IMR-90 (cell line): Measurements from ENCODE around the gene CEP170B.

Source experiments
- CEBPB ChIP-seq: IDR thresholded peaks from 2 replicates; pipeline ENCODE4 v1.6.1; 2012; ENCODE audit warnings: low read depth, low read length, improper control_type of control experiment
- CTCF ChIP-seq: conservative IDR thresholded peaks from 2 replicates; pipeline ENCODE4 v1.5.1; 2012; ENCODE audit warnings: mild to moderate bottlenecking, low read depth, low read length, improper control_type of control experiment
- FOS ChIP-seq: fragments of 150-350 bp; IDR thresholded peaks from 2 replicates; pipeline ENCODE4 v1.6.1; 2016; ENCODE audit warnings: low read depth, low read length
- POLR2A ChIP-seq: IDR thresholded peaks from 2 replicates; pipeline ENCODE4 v1.6.1; 2012; ENCODE audit warnings: mild to moderate bottlenecking, low read depth, low read length
- RAD21 ChIP-seq: IDR thresholded peaks from 2 replicates; pipeline ENCODE4 v1.6.1; 2012; ENCODE audit warnings: low read length, improper control_type of control experiment
- RFX5 ChIP-seq: IDR thresholded peaks from 2 replicates; pipeline ENCODE4 v1.8.0; 2012; ENCODE audit warnings: low read depth, mild to moderate bottlenecking, low read length, moderate library complexity
- SMC3 ChIP-seq: fragments of 150-350 bp; IDR thresholded peaks from 2 replicates; pipeline ENCODE4 v1.6.1; 2016; ENCODE audit warnings: low read depth, mild to moderate bottlenecking, antibody characterized with exemption, low read length, moderate library complexity
- USF2 ChIP-seq: fragments of 150-350 bp; IDR thresholded peaks from 2 replicates; pipeline ENCODE4 v1.6.1; 2017; ENCODE audit warnings: mild to moderate bottlenecking, antibody characterized with exemption, low read length, low read depth

- TF ChIP-seq POLR2A (no peak), CTCF (no peak), USF2 (no peak), CEBPB (no peak), RAD21 (no peak), RFX5 (no peak), FOS (no peak), SMC3 (no peak)
Observed at GRCh38 chr14:104821971-104822608, 43.0 kb upstream of the CEP170B start.
